ENCODE data around the gene FRMD8.

- no peak for TF ChIP-seq POLR2A (IDR thresholded peaks at IDR 0.05)
- TF ChIP-seq, protein P1, sequence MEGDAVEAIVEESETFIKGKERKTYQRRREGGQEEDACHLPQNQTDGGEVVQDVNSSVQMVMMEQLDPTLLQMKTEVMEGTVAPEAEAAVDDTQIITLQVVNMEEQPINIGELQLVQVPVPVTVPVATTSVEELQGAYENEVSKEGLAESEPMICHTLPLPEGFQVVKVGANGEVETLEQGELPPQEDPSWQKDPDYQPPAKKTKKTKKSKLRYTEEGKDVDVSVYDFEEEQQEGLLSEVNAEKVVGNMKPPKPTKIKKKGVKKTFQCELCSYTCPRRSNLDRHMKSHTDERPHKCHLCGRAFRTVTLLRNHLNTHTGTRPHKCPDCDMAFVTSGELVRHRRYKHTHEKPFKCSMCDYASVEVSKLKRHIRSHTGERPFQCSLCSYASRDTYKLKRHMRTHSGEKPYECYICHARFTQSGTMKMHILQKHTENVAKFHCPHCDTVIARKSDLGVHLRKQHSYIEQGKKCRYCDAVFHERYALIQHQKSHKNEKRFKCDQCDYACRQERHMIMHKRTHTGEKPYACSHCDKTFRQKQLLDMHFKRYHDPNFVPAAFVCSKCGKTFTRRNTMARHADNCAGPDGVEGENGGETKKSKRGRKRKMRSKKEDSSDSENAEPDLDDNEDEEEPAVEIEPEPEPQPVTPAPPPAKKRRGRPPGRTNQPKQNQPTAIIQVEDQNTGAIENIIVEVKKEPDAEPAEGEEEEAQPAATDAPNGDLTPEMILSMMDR (IDR thresholded peaks at IDR 0.05), result no peak
- TF ChIP-seq EP300 (IDR thresholded peaks at IDR 0.05), result no peak
Measured at GRCh38 chr11:65377777-65378176, 8.7 kb upstream of the FRMD8 start.

All from ovary (tissue), 3 donors.